Loucy (cell line): ENCODE data around the gene UBE4A.

Source experiments
- EZH2phosphoT487 ChIP-seq: fragments of 200-600 bp; IDR thresholded peaks from 2 replicates; pipeline ENCODE4 v1.6.1; 2018; ENCODE audit warnings: antibody characterized with exemption, mild to moderate bottlenecking, moderate library complexity, borderline replicate concordance
- TF ChIP-seq, protein P1 (sequence below): fragments of 200-600 bp; sonication (generic); conservative IDR thresholded peaks from 2 replicates; pipeline ENCODE4 v1.5.1; 2014; ENCODE audit warnings: mild to moderate bottlenecking, antibody characterized with exemption, low read length

DNA sequence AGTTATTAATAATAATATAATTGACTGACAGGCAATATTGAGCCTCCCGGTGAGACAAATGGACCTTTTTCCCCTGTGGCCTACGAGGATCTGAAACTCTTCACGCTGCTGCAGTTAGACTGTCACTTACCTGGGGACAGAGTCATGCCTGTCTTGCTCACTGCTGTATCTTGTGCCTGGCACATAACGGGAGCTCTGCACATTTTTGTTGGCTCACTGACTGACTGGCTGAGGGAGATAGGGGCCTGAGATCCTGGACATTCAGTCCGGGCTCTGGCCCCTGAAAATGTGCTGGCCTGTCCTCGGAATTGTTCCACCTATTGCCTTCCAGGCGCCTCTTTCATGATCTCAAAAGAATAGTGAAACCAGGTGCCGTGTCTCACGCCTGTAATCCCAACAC is 16.2 kb upstream of the UBE4A start:
- TF ChIP-seq, protein P1, sequence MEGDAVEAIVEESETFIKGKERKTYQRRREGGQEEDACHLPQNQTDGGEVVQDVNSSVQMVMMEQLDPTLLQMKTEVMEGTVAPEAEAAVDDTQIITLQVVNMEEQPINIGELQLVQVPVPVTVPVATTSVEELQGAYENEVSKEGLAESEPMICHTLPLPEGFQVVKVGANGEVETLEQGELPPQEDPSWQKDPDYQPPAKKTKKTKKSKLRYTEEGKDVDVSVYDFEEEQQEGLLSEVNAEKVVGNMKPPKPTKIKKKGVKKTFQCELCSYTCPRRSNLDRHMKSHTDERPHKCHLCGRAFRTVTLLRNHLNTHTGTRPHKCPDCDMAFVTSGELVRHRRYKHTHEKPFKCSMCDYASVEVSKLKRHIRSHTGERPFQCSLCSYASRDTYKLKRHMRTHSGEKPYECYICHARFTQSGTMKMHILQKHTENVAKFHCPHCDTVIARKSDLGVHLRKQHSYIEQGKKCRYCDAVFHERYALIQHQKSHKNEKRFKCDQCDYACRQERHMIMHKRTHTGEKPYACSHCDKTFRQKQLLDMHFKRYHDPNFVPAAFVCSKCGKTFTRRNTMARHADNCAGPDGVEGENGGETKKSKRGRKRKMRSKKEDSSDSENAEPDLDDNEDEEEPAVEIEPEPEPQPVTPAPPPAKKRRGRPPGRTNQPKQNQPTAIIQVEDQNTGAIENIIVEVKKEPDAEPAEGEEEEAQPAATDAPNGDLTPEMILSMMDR, result no peak
- TF ChIP-seq EZH2phosphoT487, result no peak
